ENCODE measurements around the gene OR10AD1. TPM values are rescaled to one million over a fixed set of nuclear protein-coding genes. Genes with fewer than 3 reads are reported as not detected.

OR10AD1 gene
- total and polyA plus RNA-seq, 9 of the 15 experiments (the other 6 are each of a cell fraction or from before 2014, with no cell fraction given): not detected

GRCh38 chr12:48219631-48220030 lies 16.5 kb upstream of the OR10AD1 start:
- ChIA-PET POLR2A (no interaction called here), CTCF (ENCODE audit: low intra/inter-chr PET ratio) (no interaction called here)
- no peak overlapping the region for H3K27ac ChIP-seq (ENCODE audit: extremely low read depth, low read depth, low read length)
- intact Hi-C loops (cut with micrococcal nuclease): no loop called here
- in situ Hi-C loops (cut with MboI): no loop called here
- H2AFZ ChIP-seq (ENCODE audit: low read depth, low read length): no peak overlapping the region
- no TSS peak for BruUV-seq (replicated peaks)
- H3K4me1 ChIP-seq (replicated peaks in 1 of 2; ENCODE audit: control insufficient read depth in 2 of 2, insufficient read depth in 2 of 2, low read length in 2 of 2): no peaks in the 10 kb centered on the region
- H3K4me3 ChIP-seq: no peak overlapping the region
- no peaks in the 10 kb centered on the region for H3K9me3 ChIP-seq (replicated peaks; ENCODE audit: control insufficient read depth, insufficient read depth, low read depth, low read length)
- H3K9me1 ChIP-seq (ENCODE audit: control insufficient read depth, insufficient read depth, low read length): no peaks in the 10 kb centered on the region
- no peaks in the 10 kb centered on the region for H3K79me2 ChIP-seq (ENCODE audit: control insufficient read depth, insufficient read depth, low read length)
- H3K4me2 ChIP-seq (ENCODE audit: insufficient read depth, low read length): no peak overlapping the region
- no peaks in the 10 kb centered on the region for H4K20me1 ChIP-seq (replicated peaks; ENCODE audit: control insufficient read depth, insufficient read depth, low read length)
- H3K9ac ChIP-seq (ENCODE audit: insufficient read depth in 1 of 2, low read depth in 2 of 2, low read length in 2 of 2): no peak overlapping the region
- H3K36me3 ChIP-seq (ENCODE audit: control insufficient read depth, insufficient read depth, low read length): no peaks in the 10 kb centered on the region
- FAIRE-seq: no peak
- H3K27me3 ChIP-seq (ENCODE audit: control insufficient read depth in 2 of 2, insufficient read depth in 2 of 2, low read length in 2 of 2): no peaks in the 10 kb centered on the region; a peak in 1 of 5 replicates
- 25% methylated on average over 1 of the region's 1 CpG for WGBS (ENCODE audit: insufficient coverage, low coverage, missing lambda C conversion rate)
- DNase-seq (ENCODE audit: extremely low read depth in 1 of 4, low spot score in 3 of 4): no peak
- no peak for ATAC-seq
- no peak for TF ChIP-seq ZNF561 (CRISPR knock-in tag; conservative IDR thresholded peaks at IDR 0.05)
- TF ChIP-seq CTCFL (IDR thresholded peaks at IDR 0.05; ENCODE audit: borderline replicate concordance, insufficient read depth, low read depth, low read length, poor library complexity, severe bottlenecking): no peak
- TF ChIP-seq HSF4 (CRISPR knock-in tag; IDR thresholded peaks at IDR 0.05; ENCODE audit: borderline replicate concordance): no peak
- TF ChIP-seq ELK3 (CRISPR knock-in tag; IDR thresholded peaks at IDR 0.05): no peak
- no peak for TF ChIP-seq MYBL2 (IDR thresholded peaks at IDR 0.05; ENCODE audit: low read depth)
- TF ChIP-seq MYBL2 (CRISPR knock-in tag; IDR thresholded peaks at IDR 0.05; ENCODE audit: borderline replicate concordance): no peak
- no peak for TF ChIP-seq ZNF445 (CRISPR knock-in tag; IDR thresholded peaks at IDR 0.05; ENCODE audit: low read depth)
- TF ChIP-seq ZNF717 (CRISPR knock-in tag; IDR thresholded peaks at IDR 0.05): no peak
- no peak for TF ChIP-seq RAD21 (CRISPR knock-in tag; conservative IDR thresholded peaks at IDR 0.05 in 1 of 2, IDR thresholded peaks at IDR 0.05 in 1 of 2)
- no peak for TF ChIP-seq KDM4B (IDR thresholded peaks at IDR 0.05; ENCODE audit: borderline replicate concordance in 2 of 2, low read depth in 1 of 2)
- TF ChIP-seq PRPF4 (IDR thresholded peaks at IDR 0.05; ENCODE audit: insufficient read depth, low read depth, low read length, poor library complexity, severe bottlenecking): no peak
- no peak for TF ChIP-seq NCOA4 (IDR thresholded peaks at IDR 0.05; ENCODE audit: partially characterized antibody)
- TF ChIP-seq GTF2F1 (IDR thresholded peaks at IDR 0.05; ENCODE audit: low read depth, low read length): no peak
- no peak for TF ChIP-seq ZFP1 (CRISPR knock-in tag; IDR thresholded peaks at IDR 0.05)
- TF ChIP-seq SMARCE1 (IDR thresholded peaks at IDR 0.05): no peak
- TF ChIP-seq MLX (CRISPR knock-in tag; conservative IDR thresholded peaks at IDR 0.05): no peak
- no peak for TF ChIP-seq ZNF263 (CRISPR knock-in tag; IDR thresholded peaks at IDR 0.05; ENCODE audit: borderline replicate concordance)

All from K562 (cell line).